ENCODE results near the gene DPH3.

Gene DPH3

GRCh38 chr3:16277471-16277870, 12.7 kb upstream of the DPH3 start:
- Histone ChIP-seq H3K4me3 (ENCODE audit: insufficient read depth, low read length, poor library complexity, severe bottlenecking) (no peak overlapping the region), H3K79me2 (ENCODE audit: insufficient read depth, low read length) (no peaks in the 10 kb centered on the region), H3K27ac (ENCODE audit: low read depth, low read length) (no peak overlapping the region), H3F3A (ENCODE audit: insufficient read depth) (no peaks in the 10 kb centered on the region), H3K9ac (ENCODE audit: low read length) (no peak overlapping the region), H3K9me2 (replicated peaks; ENCODE audit: insufficient read depth, low read length) (no peaks in the 10 kb centered on the region), H2AFZ (ENCODE audit: low read depth, low read length, severe bottlenecking) (no peak overlapping the region), H3K9me3 (ENCODE audit: insufficient read depth, low read length) (no peaks in the 10 kb centered on the region), H4K20me1 (ENCODE audit: low read depth, low read length) (no peaks in the 10 kb centered on the region), H3K27me3 (ENCODE audit: low read length) (no peaks in the 10 kb centered on the region), H3K36me3 (ENCODE audit: low read length) (0 out of 2 replicates have a peak, but pooled peaks cover 5% of the 10 kb centered on the region), H3K4me2 (ENCODE audit: low read depth, low read length, poor library complexity, severe bottlenecking) (no peak overlapping the region)
- no peak for TF ChIP-seq CTCF (IDR thresholded peaks at IDR 0.05; ENCODE audit: insufficient read depth, low read length, poor library complexity, severe bottlenecking)
- no peak for TF ChIP-seq EZH2phosphoT487 (conservative IDR thresholded peaks at IDR 0.05; ENCODE audit: low read length)

GRCh38 chr3:16273867-16274266, 9.1 kb upstream of the DPH3 start:
- peaks cover 20% of the 10 kb centered on the region; the same call in 1 of the 2 replicates for H3K36me3 ChIP-seq (ENCODE audit: low read length)

GRCh38 chr3:16272588-16272987, 7.8 kb upstream of the DPH3 start:
- peaks cover 15% of the 10 kb centered on the region for H3K79me2 ChIP-seq (ENCODE audit: insufficient read depth, low read length)
- H3K27me3 ChIP-seq (ENCODE audit: low read length), result no peaks in the 10 kb centered on the region
- H4K20me1 ChIP-seq (ENCODE audit: low read depth, low read length), result no peaks in the 10 kb centered on the region
- H3K9me2 ChIP-seq (replicated peaks; ENCODE audit: insufficient read depth, low read length), result no peaks in the 10 kb centered on the region
- H3K9me3 ChIP-seq (ENCODE audit: insufficient read depth, low read length), result no peaks in the 10 kb centered on the region
- no peak for TF ChIP-seq EZH2phosphoT487 (conservative IDR thresholded peaks at IDR 0.05; ENCODE audit: low read length)
- no peak for TF ChIP-seq CTCF (IDR thresholded peaks at IDR 0.05; ENCODE audit: insufficient read depth, low read length, poor library complexity, severe bottlenecking)
- H3K36me3 ChIP-seq (ENCODE audit: low read length), result peaks cover 20% of the 10 kb centered on the region; the same call in 1 of the 2 replicates
- no peak overlapping the region for H3K9ac ChIP-seq (ENCODE audit: low read length)
- H3K4me2 ChIP-seq (ENCODE audit: low read depth, low read length, poor library complexity, severe bottlenecking), result no peak overlapping the region
- no peak overlapping the region for H3K4me3 ChIP-seq (ENCODE audit: insufficient read depth, low read length, poor library complexity, severe bottlenecking)
- peaks cover 3% of the 10 kb centered on the region; the same call in 1 of the 2 replicates for H3F3A ChIP-seq (ENCODE audit: insufficient read depth)
- H3K27ac ChIP-seq (ENCODE audit: low read depth, low read length), result no peak overlapping the region
- H2AFZ ChIP-seq (ENCODE audit: low read depth, low read length, severe bottlenecking), result no peak overlapping the region

More at GRCh38 chr3:16273867-16274266, 9.1 kb upstream of the DPH3 start:
- TF ChIP-seq CTCF (IDR thresholded peaks at IDR 0.05; ENCODE audit: insufficient read depth, low read length, poor library complexity, severe bottlenecking), result no peak
- no peak for TF ChIP-seq EZH2phosphoT487 (conservative IDR thresholded peaks at IDR 0.05; ENCODE audit: low read length)
- Histone ChIP-seq H3K4me2 (ENCODE audit: low read depth, low read length, poor library complexity, severe bottlenecking) (no peak overlapping the region), H3K9ac (ENCODE audit: low read length) (no peak overlapping the region), H3F3A (ENCODE audit: insufficient read depth) (no peaks in the 10 kb centered on the region), H3K9me2 (replicated peaks; ENCODE audit: insufficient read depth, low read length) (no peaks in the 10 kb centered on the region), H3K27me3 (ENCODE audit: low read length) (no peaks in the 10 kb centered on the region), H3K4me3 (ENCODE audit: insufficient read depth, low read length, poor library complexity, severe bottlenecking) (no peak overlapping the region), H3K9me3 (ENCODE audit: insufficient read depth, low read length) (no peaks in the 10 kb centered on the region), H2AFZ (ENCODE audit: low read depth, low read length, severe bottlenecking) (no peak overlapping the region), H4K20me1 (ENCODE audit: low read depth, low read length) (no peaks in the 10 kb centered on the region), H3K27ac (ENCODE audit: low read depth, low read length) (no peak overlapping the region), H3K79me2 (ENCODE audit: insufficient read depth, low read length) (peaks cover 5% of the 10 kb centered on the region; the same call in 1 of the 2 replicates)
